GM21723 (cell line): ENCODE data around the gene GPD1L.
A peak's percentile ranks its signal among the peaks of the same experiment; 100 is the strongest.
"Not testable (repeated sequence)": the region's sequence is repeated elsewhere in the genome, so short reads cannot be mapped to it uniquely, and the experiment has no call there.

Experiments
- ATAC-seq: cut with Tn5 transposase; IDR thresholded peaks from one replicate; pipeline ENCODE4 v1.9.1; 2021; ENCODE audit warnings: mild to moderate bottlenecking, moderate library complexity; ENCODE audit not compliant: unreplicated experiment

GPD1L gene

GRCh38 chr3:32106132-32106928 lies at the start of gene GPD1L:
Gene GPD1L, plus strand, starts transcription at chr3:32106620. Its CDS starts 92 bp downstream, at chr3:32106712.
- peak; percentile 100 for ATAC-seq

GRCh38 chr3:32058465-32058864 lies 48.0 kb upstream of the GPD1L start:
- not testable (repeated sequence) for ATAC-seq

DNA sequence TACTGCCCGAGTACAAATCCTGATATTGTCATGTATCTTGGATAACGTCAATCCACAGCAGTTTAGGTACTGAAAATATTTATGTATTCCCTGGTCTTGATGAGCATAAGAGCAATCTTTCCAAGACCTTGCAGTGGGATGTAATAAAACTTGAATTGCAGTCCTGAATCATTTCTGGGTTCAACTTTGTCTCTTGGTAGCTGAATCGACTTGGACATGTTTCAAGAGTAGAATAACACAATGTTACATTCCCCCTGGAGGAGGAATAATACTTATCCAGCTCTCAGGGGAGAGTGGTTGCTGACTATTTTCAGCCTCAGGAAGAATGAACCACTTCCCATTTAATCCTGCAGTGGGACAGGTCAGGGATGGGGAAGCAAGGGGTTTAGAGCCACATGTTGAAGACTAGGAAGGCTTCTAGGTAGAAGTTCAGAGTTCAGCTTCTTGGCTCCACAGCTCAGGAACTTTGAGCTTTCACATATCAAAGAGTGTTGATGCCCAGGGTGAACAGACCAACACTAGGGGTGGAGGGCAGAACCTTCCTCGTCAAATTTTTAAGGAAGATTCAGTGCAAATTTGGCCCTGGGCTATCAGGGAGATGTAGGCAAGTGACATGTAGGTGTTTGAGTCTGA lies 43.4 kb upstream of the GPD1L start:
- no peak for ATAC-seq

DNA sequence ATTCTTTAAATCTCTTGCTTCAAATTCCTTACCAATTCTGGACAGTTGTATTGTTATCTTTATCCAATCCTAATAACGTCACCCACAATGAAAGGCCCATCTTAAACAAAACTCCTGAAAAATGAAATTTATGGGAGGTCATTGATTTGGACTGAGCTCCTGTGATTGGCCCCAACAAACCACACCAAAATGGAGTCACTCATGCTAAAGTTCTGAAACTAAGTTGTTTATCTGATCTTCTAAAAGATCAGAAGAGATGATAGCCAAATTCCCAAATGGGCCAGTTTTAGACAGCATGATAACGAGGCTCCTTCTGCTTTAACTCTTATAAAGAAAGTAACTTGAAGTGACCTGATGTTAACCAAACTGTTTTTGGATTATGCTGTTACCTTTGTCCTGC lies 39.7 kb upstream of the GPD1L start:
- no peak for ATAC-seq

DNA sequence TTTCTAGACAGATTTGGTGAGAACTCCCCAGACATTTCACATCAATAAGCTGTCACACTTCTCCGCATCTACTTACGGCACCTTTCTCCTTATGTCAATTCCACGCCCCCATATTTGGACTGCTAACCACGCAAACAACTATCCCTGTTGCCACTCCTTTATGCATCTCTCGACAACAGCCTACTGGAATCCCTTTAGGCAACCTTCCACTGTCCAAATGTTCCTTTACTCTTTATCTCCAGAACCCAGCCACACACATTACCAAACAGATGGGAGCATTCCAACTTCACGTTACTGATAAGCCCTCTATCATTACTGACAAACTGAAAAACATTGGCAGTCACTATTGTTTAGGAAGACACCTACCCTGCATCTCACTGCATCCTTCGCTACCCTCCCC lies 32.2 kb upstream of the GPD1L start:
- not testable (repeated sequence) for ATAC-seq

DNA sequence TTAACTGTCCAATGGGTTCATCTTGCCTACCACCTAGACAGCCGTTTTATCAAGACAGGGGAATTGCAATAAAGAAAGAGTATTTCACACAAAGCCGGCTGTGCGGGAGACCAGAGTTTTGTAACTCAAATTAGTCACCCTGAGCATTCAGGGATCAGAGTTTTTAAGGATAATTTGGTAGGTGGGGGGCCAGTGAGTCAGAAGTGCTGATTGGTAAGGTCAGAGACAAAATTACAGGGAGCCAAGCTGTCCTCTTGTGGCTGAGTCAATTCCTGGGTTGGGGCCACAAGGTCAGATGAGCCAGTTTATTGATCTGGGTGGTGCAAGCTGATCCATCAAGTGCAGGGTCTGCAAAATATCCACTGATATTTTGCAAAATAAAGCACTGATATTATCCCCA lies 29.9 kb upstream of the GPD1L start:
- ATAC-seq: no peak

- ATAC-seq: no peak
These were observed 28.9 kb upstream of the GPD1L start for GRCh38 chr3:32077260-32078084.

DNA sequence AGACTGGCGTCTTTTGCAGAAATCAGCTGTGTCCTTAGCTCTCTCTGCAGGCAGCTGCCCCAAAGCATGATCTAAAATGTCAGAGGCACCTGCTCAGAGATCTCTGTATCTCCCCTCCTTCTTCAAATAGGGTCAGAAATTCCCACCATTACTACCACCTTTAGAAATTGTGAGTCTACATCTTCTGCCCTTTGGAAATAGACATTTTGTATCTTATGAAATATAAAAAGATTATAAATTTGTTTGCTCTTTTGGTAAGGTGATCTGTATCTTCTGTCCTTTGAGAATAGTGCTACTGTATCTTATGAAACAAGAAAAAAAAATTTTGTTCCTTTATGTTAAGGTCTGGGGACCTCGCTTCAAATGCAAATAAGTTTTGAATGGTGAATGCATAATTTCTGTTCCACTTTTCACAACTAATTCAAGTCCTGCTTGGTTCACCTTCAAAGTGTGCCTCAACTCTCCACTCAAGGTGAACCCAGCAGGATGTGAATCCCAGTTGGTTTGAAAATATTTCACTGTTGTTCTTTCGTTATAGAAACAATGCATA lies 28.3 kb upstream of the GPD1L start:
- no peak for ATAC-seq

GRCh38 chr3:32078864-32079263 lies 27.6 kb upstream of the GPD1L start:
- ATAC-seq: no peak

GRCh38 chr3:32082721-32083120 lies 23.7 kb upstream of the GPD1L start:
- no peak for ATAC-seq

- ATAC-seq: no peak
These were observed 22.6 kb upstream of the GPD1L start for GRCh38 chr3:32083702-32084270.

DNA sequence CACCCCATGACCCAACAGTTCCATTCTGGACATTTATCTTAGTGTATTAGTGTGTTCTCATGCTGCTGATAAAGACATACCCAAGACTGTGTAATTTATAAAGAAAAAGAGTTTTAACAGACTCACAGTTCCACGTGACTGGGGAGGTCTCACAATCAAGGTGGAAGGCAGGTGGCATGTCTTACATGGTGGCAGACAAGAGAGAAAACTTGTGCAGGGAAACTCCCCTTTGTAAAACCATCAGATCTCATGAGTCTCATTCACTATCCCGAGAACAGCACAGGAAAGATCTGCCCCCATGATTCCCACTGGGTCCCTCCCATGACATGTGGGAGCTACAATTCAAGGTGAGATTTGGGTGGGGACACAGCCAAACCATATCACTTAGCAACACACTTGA lies 21.6 kb upstream of the GPD1L start:
- no peak for ATAC-seq

- ATAC-seq: no peak
These were observed 20.0 kb upstream of the GPD1L start for GRCh38 chr3:32086464-32086863.

DNA sequence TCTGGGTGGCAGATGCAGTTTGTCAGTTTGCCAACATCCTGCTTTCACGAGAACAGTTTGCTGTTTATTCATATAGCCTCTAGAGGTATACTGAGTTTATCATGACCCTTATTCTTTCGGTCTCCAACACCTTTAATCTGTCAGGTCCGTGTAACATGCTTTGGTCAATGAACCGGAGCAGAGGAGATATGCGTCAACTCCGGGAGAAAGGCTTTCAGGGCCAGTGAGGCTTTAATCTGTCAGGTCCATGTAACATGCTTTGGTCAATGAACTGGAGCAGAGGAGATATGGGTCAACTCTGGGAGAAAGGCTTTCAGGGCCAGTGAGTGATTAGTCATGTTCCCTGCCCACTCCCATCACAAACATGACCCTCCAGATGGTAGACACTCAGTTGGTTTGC lies 16.9 kb upstream of the GPD1L start:
- no peak for ATAC-seq

DNA sequence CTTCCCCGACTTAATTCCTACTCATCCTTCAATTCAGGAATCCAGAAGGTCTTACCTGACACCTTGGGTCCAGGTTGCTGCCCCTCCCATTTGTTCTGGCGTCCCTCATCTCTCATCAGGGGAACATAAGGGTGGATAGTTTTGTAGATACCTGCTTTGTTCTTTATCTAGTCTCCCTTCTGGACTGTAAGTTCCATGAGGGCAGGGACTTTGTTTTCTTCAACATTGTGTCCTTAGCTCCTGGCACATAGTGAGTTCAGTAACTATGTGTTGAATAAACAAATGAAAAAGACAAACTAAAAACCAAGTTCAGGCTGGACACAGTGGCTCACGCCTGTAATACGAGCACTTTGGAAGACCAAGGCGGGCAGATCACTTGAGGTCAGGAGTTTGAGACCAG lies 13.2 kb upstream of the GPD1L start:
- no peak for ATAC-seq

GRCh38 chr3:32095431-32095830 lies 11.0 kb upstream of the GPD1L start:
- ATAC-seq: no peak

DNA sequence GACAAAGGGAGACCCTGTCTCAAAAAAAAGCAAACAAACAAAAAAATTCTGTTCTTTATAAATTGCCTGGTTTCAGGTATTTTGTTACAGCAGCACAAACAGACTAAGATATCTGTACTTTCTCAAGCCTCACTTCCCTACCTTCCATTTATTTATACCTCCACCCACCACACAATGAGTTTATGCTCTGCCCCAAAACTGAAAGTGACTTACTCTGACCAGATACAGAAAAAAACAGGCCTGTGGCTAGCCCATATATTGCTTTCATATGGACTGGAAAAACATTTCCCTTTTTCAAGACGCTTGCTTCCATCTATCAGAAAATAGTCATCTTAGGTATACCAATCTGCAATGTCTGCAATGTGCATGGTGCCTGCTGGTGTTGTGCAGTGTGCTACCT lies 8.7 kb upstream of the GPD1L start:
- peak; percentile 81 for ATAC-seq

- ATAC-seq: no peak
These were observed 7.9 kb upstream of the GPD1L start for GRCh38 chr3:32098528-32098927.

DNA sequence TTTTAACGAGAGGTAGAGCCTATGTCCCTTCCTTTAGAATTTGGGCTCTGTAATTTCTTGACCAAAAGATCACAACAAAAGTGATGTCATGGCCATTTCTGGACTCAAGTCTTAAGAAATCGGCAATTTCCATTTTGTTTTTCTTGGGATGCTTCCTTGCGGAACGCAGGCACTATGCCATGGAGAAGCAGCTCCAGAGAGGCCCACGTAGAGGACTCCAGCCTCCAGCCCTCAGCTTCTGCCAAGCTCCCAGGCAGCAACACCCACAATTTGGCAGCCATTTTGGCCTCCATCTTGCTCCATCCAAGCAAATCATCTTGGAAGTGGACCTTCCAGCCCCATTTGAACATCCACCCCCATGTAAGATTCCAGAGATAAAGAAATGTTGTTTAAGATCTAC lies 6.0 kb upstream of the GPD1L start:
- no peak for ATAC-seq

DNA sequence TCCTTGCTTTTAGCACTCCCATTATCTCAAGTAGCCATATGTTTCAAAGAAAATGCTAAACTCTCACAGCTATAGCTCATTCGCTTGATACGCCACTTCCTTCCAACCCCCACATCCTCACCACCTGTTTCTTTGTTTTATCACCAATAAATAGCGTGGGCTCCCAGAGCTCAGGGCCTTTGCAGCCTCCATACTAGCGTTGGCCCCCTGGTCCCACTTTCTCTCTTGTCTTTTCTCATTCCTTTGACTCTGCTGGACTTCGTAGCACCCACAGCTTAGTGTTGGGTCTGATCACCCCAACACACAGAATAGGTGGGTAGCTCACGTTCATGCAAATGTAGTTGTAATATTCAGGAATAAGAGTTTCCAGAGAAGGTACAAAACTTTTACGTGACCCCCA lies 4.1 kb upstream of the GPD1L start:
- no peak for ATAC-seq

GRCh38 chr3:32104492-32104891 lies 1.9 kb upstream of the GPD1L start:
- ATAC-seq: no peak
